Glutamatergic neuron (in vitro differentiated cells): ENCODE results near the gene TMEM164. TPM values are rescaled to one million over a fixed set of nuclear protein-coding genes. Genes with fewer than 3 reads are reported as not detected.
A peak's percentile ranks its signal among the peaks of the same experiment; 100 is the strongest.

Experiments used
- DNase-seq: peaks from one replicate; pipeline ENCODE4 v3.0.0; 2022
- H3K27ac Mint-ChIP-seq: one replicate; pipeline ENCODE4 v1.8.0; 2020; ENCODE audit warnings: mild to moderate bottlenecking, mixed read lengths, inconsistent platforms; ENCODE audit not compliant: unreplicated experiment
- H3K27me3 Mint-ChIP-seq: one replicate; pipeline ENCODE4 v1.8.0; 2020; ENCODE audit warnings: mild to moderate bottlenecking, moderate library complexity, mixed read lengths, inconsistent platforms; ENCODE audit not compliant: unreplicated experiment
- H3K36me3 Mint-ChIP-seq: one replicate; pipeline ENCODE4 v1.8.0; 2020; ENCODE audit warnings: mild to moderate bottlenecking, mixed read lengths, inconsistent platforms; ENCODE audit not compliant: unreplicated experiment
- H3K4me1 Mint-ChIP-seq: one replicate; pipeline ENCODE4 v1.8.0; 2020; ENCODE audit warnings: mild to moderate bottlenecking, low read depth, mixed read lengths, inconsistent platforms; ENCODE audit not compliant: unreplicated experiment
- H3K4me3 Mint-ChIP-seq: one replicate; pipeline ENCODE4 v1.8.0; 2020; ENCODE audit warnings: mild to moderate bottlenecking, mixed read lengths, inconsistent platforms; ENCODE audit not compliant: unreplicated experiment
- H3K9me3 Mint-ChIP-seq: one replicate; pipeline ENCODE4 v1.8.0; 2020; ENCODE audit warnings: mild to moderate bottlenecking, moderate library complexity, mixed read lengths, inconsistent platforms; ENCODE audit not compliant: unreplicated experiment
- CTCF ChIP-seq: fragments of 200-600 bp; sonication (generic); IDR thresholded peaks from one replicate; pipeline ENCODE4 v1.5.0; 2021; ENCODE audit not compliant: partially characterized antibody, unreplicated experiment
- total RNA-seq: library from RNA; stranded (reverse); fragmentation: NEBNext Ultra II Directional; extraction: Animal tissue kit (Norgen Biotek cat#: 25700); gene quantifications from one replicate; pipeline ENCODE4 v1.2.1, GENCODE V29; 2021; ENCODE audit not compliant: unreplicated experiment

TMEM164 gene
- total RNA-seq, 1 donor from 2014 or later, result 56.6 TPM

GRCh38 chrX:110139172-110139571 lies 136.3 kb downstream of the TMEM164 start:
- H3K27ac Mint-ChIP-seq, result no peak overlapping the region
- H3K27me3 Mint-ChIP-seq, result no peaks in the 10 kb centered on the region
- TF ChIP-seq CTCF, result no peak
- no peaks in the 10 kb centered on the region for H3K36me3 Mint-ChIP-seq
- DNase-seq, result no peak
- no peaks in the 10 kb centered on the region for H3K4me1 Mint-ChIP-seq
- no peaks in the 10 kb centered on the region for H3K9me3 Mint-ChIP-seq
- no peak overlapping the region for H3K4me3 Mint-ChIP-seq

DNA sequence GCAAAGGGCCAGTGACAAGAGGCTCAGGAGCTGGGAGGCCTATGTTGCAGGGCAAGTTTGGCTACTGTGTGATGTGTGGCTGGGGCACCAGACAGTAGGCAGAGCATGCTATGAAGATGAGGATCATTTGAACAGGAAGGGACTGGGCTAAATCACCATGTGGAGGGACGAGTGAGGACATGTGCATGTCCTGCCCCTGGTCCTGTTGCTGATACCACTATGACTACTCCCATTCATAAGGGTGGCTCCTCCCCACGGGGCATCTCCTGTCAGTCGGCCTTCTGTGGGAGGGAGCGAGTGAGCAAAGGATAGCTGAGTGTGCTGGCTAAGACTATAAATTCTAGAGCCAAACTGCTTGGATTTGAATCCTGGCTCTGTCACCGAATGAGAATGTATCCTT lies 139.2 kb downstream of the TMEM164 start:
- no peak for DNase-seq
- no peaks in the 10 kb centered on the region for H3K4me1 Mint-ChIP-seq
- H3K4me3 Mint-ChIP-seq, result no peak overlapping the region
- H3K27me3 Mint-ChIP-seq, result no peaks in the 10 kb centered on the region
- no peaks in the 10 kb centered on the region for H3K36me3 Mint-ChIP-seq
- H3K27ac Mint-ChIP-seq, result no peak overlapping the region
- H3K9me3 Mint-ChIP-seq, result no peaks in the 10 kb centered on the region
- no peak for TF ChIP-seq CTCF

DNA sequence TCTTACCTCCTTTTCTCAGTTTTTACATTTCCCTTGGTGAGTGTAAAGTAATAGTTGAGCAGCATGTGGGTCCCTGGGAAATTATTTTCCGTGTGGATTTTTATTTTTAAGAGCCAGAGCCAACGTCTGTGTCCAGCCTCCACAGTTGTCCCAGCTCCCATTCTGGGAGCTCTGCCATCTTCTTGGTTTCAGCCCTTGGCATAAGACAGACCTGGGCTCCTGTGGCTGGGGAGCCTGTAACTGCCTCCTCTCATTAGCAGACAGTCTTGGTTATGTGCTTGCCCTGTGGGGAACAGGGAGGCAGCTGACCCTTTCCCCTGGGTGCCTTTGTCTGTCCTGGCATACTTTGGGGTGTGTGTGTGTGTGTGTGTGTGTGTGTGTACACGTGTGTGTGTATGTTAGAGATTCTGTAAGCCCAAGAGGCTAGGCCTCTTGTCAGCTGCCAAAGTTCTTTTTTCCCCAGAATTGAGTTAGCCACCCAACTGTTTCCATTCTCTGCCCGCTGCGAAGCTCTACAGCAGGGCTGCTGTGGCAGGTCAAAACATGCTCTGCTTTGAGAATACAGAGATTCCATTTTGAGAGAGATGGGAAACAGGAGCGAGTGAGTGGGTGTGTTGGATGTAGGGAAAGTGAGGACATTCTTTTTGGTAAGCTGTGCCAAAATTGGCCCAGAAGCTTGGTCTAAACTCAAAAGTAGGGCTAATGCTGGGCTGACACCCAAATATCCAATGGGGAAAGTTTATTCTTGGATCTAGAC lies 140.7 kb downstream of the TMEM164 start:
- Mint-ChIP-seq H3K27ac (no peak overlapping the region), H3K4me1 (no peaks in the 10 kb centered on the region), H3K27me3 (no peaks in the 10 kb centered on the region), H3K36me3 (no peaks in the 10 kb centered on the region), H3K9me3 (no peaks in the 10 kb centered on the region), H3K4me3 (no peak overlapping the region)
- no peak for TF ChIP-seq CTCF
- DNase-seq, result no peak

- H3K27ac Mint-ChIP-seq, result no peak overlapping the region
- no peak for DNase-seq
- no peaks in the 10 kb centered on the region for H3K9me3 Mint-ChIP-seq
- no peaks in the 10 kb centered on the region for H3K27me3 Mint-ChIP-seq
- no peak overlapping the region for H3K4me3 Mint-ChIP-seq
- TF ChIP-seq CTCF, result no peak
- no peaks in the 10 kb centered on the region for H3K4me1 Mint-ChIP-seq
- H3K36me3 Mint-ChIP-seq, result no peaks in the 10 kb centered on the region
Measured at GRCh38 chrX:110145311-110145710, 142.4 kb downstream of the TMEM164 start.

DNA sequence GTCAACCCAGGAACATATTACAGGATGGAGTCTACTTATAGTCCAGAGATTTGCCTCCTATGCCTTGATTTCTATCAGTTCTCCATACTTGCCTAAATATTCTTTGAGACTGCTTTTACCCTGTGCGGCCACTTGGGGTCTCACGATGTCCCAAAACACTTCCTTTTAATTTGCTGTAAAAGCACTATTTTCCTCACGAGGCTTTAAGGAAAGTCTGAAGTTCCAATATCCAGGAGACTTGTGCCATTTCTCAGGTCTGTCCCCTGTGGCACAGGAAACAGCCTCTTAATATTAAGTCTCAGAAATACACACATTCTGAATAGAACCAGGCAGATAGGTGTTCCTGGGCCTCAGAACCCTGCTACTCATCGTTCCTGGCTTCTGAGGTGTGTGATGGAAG lies 142.9 kb downstream of the TMEM164 start:
- TF ChIP-seq CTCF, result peak; percentile 36
- peak; percentile 20 for DNase-seq
- H3K27ac Mint-ChIP-seq, result no peak overlapping the region
- H3K9me3 Mint-ChIP-seq, result no peaks in the 10 kb centered on the region
- no peaks in the 10 kb centered on the region for H3K4me1 Mint-ChIP-seq
- no peak overlapping the region for H3K4me3 Mint-ChIP-seq
- no peaks in the 10 kb centered on the region for H3K36me3 Mint-ChIP-seq
- no peaks in the 10 kb centered on the region for H3K27me3 Mint-ChIP-seq
